NOMO-1 treated with dmso at 0.1 percent for 144 hours (cell line): ENCODE measurements around the gene PCNT.
A peak's percentile ranks its signal among the peaks of the same experiment; 100 is the strongest.
"Not testable (repeated sequence)": the region's sequence is repeated elsewhere in the genome, so short reads cannot be mapped to it uniquely, and the experiment has no call there.

ENCODE experiments used
- DNase-seq: peaks from one replicate; lab custom pipeline; 2025; ENCODE audit not compliant: unreplicated experiment; lab: John Stamatoyannopoulos, UW

The PCNT gene

DNA sequence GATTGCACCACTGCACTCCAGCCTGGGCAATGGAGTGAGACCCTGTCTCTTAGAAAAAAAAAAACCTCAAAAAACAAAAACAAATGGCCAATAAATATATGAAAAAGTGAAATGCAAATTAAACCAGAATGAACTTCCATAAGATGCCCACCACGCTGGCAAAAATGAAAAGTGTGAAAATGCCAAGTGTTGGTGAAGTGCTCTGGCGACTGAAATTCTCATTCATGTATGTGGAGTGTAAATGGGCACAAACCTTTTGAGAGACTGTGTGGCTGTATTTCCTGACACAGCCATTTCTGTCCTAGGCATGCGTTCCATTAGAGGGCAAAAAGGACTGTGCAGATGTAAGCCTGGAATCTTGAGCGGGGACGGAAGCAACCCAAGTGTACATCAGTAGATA is 19.5 kb upstream of the PCNT start:
- no peak for DNase-seq

DNA sequence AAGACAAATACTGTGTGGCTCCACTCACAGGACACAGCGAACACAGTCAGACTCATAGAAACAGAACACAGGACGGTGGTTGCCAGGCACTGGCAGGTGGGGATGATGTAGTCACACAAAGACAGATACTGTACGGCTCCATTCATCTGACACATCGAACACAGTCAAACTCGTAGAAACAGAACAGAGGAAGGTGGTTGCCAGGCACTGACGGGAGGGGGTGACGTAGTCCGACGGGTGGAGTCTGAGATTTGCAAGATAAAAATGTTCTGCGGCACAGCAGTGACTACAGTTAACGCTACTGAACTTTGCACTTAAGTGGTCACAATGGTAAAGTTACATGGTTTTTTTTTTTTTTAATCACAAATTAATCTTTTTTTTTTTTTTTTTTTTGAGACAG is 19.0 kb upstream of the PCNT start:
- no peak for DNase-seq

DNA sequence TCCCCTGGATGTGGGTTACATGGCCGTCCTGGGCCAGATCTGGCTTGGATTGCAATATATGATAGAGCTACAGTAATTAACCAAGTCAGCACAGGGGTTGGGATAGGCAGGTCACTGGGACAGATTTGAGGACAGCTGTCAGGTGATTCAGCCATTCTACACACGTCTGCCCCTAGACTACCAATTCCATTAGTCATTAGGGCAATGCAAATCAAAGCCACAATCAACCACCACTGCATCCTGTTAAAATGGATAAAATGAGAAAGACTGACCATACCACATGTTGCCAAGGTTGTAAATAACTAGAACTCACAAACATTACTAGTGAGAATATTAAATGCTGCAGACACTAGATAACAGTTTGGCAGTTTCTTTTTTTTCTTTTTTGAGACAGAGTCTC is 16.3 kb upstream of the PCNT start:
- no peak for DNase-seq

DNA sequence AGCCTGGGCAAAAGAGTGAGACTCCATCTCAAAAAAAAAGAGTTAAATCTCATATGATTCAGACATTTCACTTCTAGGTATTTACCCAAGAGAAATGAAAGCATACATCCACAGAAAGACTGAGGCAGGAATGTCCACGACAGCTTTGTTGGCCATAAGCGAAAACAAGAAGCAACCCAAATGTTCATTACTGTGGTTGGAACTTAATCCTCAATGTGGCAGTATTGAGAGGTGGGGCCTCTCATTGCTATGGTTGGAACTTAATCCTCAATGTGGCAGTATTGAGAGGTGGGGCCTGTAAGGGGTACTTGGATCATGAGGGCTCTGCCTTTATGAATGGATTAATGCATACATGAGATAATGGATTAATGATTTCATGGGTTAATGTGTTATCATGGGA is 15.5 kb upstream of the PCNT start:
- no peak for DNase-seq

DNA sequence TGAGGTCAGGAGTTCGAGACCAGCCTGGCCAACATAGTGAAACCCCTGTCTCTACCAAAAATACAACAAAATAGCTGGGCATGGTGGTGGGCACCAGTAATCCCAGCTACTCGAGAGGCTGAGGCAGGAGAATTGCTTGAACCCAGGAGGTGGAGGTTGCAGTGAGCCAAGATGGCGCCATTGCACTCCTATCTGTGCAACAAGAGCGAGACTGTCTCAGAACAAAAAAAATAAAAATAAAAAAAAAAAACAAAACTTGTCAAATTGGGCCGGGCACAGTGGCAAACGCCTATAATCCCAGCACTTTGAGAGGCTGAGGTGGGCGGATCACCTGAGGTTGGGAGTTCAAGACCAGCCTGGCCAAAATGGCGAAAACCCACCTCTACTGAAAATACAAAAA is 13.7 kb upstream of the PCNT start:
- not testable (repeated sequence) for DNase-seq

DNA sequence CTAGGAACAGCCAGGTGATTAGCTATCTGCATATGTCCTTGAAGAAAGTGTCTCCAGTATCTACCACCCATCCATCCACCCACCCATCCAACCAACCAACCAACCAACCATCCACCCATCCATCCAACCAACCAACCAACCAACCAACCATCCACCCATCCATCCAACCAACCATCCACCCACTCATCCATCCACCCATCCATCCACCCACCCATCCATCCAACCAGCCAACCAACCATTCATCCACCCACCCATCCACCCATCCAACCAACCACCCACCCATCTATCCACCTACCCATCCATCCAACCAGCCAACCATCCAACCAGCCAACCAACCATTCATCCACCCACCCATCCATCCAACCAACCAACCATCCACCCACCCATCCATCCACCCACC is 12.4 kb upstream of the PCNT start:
- DNase-seq, result no peak

DNA sequence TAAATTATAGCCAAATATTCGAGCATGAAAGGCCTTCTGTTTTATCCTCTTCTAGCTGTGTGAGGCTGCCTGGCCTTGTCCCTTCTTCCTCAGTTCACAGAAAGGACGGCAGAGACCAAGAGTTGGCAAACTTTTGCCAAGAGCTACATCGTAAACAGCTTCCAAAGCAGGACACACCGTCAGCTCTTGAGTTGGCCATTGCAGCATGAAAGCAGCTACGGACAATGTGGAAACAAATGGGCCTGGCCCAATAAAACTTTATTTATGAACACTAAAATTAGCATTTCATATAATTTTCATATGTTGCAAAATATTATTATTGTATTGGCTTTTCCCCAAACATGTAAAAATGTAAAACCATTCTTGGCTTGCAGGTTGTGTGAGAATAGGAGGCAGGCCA is 11.0 kb upstream of the PCNT start:
- no peak for DNase-seq

DNA sequence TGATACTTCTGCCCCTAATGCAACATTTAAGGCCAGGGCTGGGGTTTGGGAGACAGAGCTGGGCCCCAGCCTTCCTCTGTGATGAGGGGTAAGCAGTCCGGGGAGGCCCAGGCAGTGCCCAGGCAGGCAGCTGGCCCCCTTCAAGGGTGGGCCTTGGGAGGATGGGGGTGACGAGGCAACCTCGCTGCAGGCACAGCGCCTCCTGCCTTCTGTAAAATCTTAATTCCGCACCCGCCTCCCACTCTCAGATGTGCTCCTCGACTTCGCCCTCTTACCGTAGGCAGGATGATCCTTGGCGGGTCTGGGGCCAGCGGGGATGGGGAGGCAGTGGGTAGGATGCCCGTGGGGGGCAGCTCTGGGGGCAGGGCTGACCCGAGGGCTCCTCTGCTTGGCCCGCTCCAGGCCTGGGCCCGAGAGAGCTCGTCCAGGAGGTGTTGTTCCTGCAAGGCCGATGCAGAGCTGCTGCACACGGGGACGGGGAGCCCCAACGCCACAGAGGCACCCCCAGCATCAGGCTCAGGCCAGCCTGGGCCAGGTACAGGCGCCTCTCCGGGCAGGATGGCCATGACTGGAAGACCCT is 9.4 kb upstream of the PCNT start:
- no peak for DNase-seq

DNA sequence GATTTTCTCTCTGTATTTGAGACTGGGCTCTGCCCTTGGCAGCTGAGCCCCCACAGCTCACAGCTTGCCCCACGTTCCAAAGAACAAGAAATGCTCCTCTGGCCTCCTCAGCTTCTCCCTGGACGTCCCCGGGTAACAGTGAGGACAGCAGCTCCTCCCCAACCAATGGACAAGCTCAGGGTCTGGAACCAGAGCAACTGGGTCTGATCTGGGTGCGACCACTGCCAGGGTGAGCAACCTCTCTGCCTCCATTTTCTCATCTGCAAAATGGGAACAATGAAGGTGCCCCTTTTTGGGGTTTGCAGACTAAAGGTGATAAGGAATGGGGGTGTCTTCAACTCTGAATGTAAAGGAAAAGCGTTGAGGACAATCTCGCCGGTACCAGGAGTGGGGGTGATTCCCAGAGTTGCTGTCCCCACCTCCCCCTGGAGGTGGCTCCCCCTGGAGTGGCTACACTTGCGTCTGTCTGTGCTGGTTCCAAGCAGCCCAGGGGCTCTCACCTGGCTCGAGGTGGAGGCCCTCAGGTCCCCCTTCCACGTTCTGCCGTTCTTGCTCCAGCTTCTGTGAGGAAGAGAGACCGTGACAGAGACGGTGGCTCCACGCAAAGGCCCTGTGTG is 7.1 kb upstream of the PCNT start:
- DNase-seq, result no peak

DNA sequence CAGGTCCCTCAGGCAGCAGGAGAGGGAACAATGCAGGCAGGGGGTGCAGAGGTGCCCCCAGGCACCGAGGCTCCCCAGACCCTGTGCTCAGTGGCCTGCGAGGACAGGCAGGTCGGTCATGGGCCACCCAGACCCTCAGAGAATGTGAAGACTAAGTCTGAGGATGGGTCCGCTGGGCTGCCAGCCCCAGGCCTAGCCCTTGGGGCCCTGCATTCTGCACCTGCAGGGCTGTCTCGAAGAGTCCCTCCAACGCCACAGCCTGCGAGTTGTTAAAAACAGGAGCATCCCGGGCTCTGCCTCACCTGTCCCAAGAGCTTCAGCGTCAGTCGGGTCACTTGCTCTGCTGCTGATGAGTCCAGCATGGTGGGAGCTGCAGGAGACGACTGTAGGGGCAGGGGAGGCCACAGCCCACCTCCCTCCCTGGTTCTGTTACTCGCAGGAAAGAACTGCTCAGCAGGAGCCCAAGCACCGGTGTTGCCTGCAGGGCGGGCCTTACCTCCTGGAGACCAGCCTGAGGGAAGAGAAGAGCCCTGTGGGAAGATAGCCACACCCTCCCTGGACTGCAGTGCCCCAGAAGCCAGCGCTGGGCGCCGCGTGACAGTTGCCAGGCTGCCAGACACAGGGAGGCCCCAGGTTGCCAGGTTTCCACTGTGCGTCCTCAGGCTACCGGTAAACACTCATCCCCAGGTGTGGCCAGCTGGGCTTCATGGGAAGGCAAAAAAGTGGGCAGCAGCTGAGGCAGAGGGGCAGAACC is 6.1 kb upstream of the PCNT start:
- no peak for DNase-seq

DNA sequence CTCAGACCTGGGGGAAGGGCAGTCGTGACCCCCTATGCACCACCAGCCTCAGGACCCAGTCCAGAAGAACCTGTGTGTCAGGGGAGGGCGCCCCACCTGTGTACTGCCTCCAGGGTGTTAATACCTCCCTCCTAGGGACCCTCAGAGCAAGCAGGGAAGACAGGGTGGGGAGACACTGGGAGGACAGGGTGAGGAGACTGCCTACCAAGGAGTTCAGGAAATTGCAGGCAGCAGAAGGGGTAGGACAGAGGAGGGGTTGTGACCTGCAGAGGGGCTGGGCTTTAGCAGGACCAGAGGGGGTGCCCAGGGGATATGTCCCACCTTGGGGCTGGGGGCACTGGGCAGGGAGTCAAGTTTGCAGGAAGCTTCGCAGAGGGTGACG is 5.5 kb upstream of the PCNT start:
- DNase-seq, result no peak

DNA sequence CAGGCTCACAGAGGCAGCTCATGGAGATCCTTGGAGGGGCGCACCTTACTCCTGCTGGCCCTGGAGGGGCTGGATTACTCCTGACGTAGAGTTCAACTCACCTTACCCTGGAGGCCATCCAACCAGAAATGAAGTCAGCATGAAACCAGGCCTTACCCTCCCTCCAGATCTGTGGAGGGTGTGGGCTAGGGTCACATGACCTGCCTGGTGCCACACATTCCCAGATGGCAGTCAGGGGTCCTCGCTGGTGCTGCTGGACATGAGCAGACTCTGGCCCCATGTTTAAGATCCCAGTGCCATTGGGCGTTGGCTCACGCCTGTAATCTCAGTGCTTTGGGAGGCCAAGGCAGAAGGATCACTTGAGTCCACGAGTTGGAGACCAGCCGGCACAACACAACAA is 4.8 kb upstream of the PCNT start:
- no peak for DNase-seq

DNA sequence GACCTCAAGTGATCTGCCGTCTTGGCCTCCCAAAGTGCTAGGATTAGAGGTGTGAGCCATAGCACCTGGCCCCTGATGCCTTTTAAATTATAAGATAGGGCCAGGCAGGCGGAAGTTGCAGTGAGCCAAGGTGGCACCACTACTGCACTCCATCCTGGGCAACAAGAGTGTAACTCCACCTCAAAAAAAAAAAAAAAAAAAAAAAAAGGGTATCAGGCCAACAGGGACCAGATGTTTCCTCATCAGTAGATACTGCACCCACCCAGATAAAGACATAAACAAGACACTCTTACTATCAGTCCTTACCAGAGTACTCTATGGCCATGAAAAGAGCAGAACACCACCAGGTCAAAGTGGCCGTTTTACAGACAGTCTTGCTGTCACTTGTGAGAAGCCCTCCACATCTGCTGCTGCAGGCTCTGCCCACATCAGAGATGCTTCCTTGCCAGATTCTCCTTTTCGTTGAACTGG is 3.6 kb upstream of the PCNT start:
- DNase-seq, result no peak

DNA sequence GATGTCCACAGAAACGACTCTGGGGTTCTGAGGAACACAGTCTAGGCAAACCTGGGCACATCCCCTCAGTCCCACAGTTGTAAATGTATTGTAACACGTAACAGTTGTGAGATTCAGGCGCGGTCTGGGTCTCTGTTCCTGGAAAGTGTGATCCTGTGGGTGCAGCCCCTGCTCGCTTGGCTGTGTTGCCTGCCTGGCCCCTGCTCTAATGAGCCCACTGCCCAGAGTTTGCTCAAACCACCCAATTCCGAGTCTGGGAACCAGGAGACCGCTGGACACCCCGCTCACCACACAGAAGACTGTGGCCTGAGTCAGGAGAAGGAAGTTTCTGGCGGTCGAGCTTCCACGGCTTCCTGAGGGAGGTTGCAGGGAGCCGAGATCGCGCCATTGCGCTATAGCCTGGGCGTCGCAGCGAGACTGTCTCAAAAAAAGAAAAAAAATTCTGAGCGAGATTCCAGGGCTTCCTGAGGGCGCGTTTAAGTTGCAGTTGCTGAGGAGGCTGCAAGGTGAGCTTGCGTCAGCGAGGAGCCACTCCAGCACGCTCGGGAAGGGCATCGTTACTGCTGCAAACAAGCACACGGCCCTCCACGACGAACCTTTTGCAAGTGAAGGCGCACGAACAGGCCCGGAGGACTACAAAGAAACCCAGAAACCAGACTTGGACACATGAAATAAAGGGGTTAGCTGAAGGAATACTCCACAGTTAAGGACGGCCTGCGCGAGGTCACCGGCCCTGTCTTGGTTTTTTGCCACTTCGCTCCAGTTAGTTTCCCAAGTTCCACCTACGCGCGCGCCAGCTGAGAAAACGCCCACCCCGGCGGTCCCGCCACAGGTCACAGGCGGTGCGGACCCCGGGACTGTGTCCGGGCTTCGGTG is 1.4 kb upstream of the PCNT start:
- DNase-seq, result no peak

DNA sequence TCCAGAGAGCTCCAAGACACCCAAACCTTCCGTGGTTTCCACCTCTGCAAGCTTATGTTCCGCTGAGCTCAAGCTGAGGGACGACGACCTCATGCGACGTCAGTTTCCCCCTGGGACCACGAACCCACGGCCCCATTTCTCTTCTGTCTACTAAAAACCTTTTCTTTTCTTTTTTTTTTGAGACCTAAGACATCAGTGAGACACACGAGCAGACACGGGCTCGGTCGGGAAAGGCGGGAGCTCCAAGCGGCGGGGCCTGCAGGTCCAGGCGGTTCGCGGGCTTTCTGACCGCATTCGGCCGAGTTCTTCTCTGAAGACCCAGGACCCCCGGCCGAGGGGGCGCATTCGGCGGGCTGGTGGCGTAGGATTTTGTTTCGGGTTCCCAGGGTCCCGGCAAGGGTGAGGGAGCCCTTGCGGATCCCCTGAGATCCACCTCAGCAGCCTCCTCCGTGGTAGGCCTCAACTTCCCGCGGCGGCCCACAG is 688 bp upstream of the PCNT start:
- DNase-seq, result no peak

DNA sequence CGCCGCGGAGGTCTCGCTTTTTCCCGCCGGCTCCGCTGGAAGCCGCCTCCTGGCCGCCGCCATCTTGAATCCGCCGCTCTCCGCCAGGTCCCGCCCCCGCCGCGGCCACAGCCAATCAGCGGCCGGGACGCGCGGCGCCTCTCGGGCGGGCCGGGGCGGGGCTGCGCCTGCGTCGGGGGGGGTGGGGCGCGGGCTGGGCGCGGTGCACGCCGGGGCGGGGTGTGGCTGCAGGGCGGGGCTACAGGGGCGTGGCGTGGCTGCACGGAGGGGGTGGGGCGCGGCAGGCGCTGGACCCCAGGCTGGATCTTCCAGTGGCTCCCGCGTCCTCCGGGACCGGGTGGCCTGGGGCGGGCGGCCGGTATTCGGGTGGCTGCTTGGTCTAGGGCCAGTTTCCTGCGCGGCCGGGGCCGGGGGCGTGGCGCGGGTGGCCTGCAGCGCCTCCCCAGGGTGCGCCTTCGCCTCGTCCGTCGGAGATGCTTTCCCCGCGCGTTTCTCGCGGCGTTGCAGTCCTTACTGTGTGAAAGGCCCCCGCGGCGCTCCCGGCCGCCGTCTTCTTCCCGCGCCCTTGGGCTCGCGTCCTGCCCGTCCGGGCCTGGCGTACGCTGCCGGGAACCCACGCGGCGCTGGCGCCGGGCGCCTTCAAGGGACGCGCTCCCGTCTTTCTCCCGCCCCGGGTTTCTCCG is 575 bp downstream of the PCNT start:
- DNase-seq, result peak; percentile 64

DNA sequence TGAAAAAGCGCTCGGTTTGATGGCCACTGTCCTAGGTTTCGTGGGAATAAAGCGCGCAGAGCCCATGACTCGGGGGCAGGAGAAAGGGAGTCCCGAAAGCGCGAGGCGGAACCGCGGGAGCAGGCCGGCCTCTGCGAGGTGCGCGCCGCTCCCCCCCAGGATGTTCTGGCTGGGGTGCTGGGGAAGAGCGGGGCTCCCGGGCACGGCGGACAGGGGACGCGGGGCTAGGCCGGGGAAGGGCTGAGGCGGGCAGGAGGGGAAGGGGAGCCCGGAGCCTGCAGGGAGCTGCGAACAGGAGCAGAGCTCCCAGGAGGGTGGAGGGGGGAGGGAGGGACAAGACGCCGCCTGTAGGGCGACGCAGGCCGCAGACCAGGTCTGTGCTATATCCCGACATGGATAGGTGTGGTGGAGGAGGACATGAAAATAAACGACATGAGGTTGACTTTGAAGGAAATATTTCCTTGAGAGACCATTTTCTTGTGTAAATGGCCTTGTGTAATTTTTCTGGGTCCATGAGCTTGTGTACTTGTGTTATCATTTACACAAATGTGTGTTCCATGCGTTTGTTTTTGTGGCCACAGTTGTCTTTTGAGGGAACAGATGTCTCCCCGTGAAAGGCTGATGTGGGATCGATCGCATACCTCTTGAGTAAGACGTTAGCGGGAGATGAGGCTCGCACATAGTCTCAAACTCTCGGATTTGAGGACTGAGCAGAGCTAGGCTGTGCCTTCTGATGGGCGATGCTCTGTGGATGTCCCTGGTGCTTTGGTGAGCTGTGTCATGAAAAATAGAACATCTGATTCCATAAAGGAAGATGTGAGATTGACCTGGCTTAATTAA is 1.3 kb downstream of the PCNT start:
- no peak for DNase-seq

DNA sequence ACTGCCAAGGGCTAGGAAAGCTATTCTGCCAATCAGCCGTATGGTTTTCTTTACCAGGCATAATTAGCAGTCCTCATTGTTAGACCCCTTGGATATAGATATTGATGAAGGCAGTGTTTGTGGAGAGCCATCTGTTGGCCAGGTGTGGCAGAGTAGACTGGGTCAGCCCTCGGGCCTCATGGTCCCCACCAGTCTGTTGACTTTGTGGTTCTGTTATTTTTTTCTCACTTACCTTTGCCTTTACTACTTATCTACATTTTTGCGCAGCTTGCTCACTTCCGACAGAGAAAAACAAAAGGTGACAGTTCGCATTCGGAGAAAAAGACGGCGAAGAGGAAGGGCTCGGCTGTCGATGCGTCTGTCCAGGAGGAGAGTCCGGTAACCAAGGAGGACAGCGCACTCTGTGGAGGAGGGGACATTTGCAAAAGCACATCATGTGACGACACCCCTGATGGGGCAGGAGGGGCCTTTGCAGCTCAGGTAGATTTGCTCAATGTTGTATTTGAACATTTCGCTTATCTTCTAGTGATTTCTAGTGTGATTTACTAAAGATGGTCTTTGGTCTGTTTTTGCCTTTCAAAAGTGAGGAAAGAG is 2.3 kb downstream of the PCNT start:
- no peak for DNase-seq

DNA sequence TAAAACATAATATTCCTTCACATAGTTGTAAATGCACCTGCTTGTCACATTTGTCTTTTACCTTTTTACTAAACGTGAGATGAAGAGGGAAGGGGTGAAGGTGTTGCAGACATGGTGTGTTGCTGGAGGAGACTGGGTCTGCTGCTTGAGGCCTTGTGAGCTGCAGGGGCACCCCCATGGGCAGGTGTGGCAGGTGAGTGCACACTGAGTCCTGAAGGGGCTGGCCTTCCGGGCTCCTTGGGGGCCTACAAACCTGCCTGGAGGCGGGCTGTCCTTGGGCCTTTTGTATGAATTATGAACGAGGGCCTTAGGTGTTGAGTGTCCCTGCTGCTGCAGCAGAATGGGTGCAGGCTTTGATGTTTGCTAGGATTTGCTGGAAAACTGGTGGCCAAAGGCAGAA is 3.8 kb downstream of the PCNT start:
- no peak for DNase-seq

DNA sequence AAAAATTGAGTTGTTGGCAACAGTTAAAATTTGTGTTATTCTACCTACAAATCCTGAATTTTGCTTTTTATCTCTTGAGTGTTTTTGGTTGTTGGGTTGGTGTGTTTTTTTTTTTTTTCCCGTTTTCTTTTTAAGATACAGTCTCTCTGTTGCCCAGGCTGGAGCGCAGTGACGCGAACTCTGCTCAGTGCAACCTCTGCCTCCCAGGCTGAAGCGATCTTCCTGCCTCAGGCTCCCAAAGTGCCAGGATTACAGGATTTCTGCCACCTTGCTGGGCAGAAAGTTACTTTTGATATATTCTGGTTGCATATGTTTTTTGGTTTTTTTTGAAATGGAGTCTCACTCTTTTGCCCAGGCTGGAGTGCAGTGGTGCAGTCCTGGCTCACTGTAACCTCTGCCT is 4.2 kb downstream of the PCNT start:
- DNase-seq, result no peak
